H9 (cell line): Measurements from ENCODE around the gene PRSS8. TPM values are rescaled to one million over a fixed set of nuclear protein-coding genes. Genes with fewer than 3 reads are reported as not detected.

Experiments
- DNase-seq: peaks from one replicate; pipeline ENCODE4 v3.0.0-alpha.2; 2017
- H2AFZ ChIP-seq: one replicate; pipeline ENCODE4 v1.6.1; 2013; ENCODE audit warnings: mild to moderate bottlenecking, low read length, control low read depth, moderate library complexity
- H2AK5ac ChIP-seq: 2 replicates; pipeline ENCODE4 v1.6.1; 2013; ENCODE audit warnings: low read length, control low read depth, mixed read lengths; ENCODE audit not compliant: insufficient read length
- H2BK120ac ChIP-seq: one replicate; pipeline ENCODE4 v1.6.1; 2013; ENCODE audit warnings: low read depth, mild to moderate bottlenecking, low read length, control low read depth, inconsistent platforms; ENCODE audit not compliant: poor library complexity, severe bottlenecking
- H2BK12ac ChIP-seq: 2 replicates; pipeline ENCODE4 v1.6.1; 2013; ENCODE audit warnings: low read length, control low read depth, mixed read lengths, low read depth; ENCODE audit not compliant: insufficient read length
- H2BK15ac ChIP-seq: 2 replicates; pipeline ENCODE4 v1.6.1; 2013; ENCODE audit warnings: low read depth, low read length, control low read depth
- H2BK20ac ChIP-seq: one replicate; pipeline ENCODE4 v1.6.1; 2013; ENCODE audit warnings: low read depth, mild to moderate bottlenecking, low read length, control low read depth, inconsistent platforms; ENCODE audit not compliant: poor library complexity, severe bottlenecking
- H2BK5ac ChIP-seq: 2 replicates; pipeline ENCODE4 v1.6.1; 2013; ENCODE audit warnings: low read length, control low read depth, mixed read lengths; ENCODE audit not compliant: insufficient read length
- H3K14ac ChIP-seq: 2 replicates; pipeline ENCODE4 v1.6.1; 2013; ENCODE audit warnings: low read length, control low read depth; ENCODE audit not compliant: insufficient read depth
- H3K18ac ChIP-seq: 2 replicates; pipeline ENCODE4 v1.6.1; 2013; ENCODE audit warnings: low read depth, mild to moderate bottlenecking, mixed read lengths, low read length, control low read depth; ENCODE audit not compliant: insufficient read length
- H3K23ac ChIP-seq: 2 replicates; pipeline ENCODE4 v1.6.1; 2013; ENCODE audit warnings: low read length, control low read depth, mixed read lengths, low read depth; ENCODE audit not compliant: insufficient read length
- H3K23me2 ChIP-seq: 2 replicates; pipeline ENCODE4 v1.6.1; 2013; ENCODE audit warnings: low read depth, mild to moderate bottlenecking, mixed read lengths, low read length, control low read depth; ENCODE audit not compliant: insufficient read length, poor library complexity, severe bottlenecking
- H3K27ac ChIP-seq: 2 replicates; pipeline ENCODE4 v1.5.1; 2013; ENCODE audit warnings: low read length, control low read depth, mixed read lengths, low read depth; ENCODE audit not compliant: insufficient read length
- H3K27me3 ChIP-seq: 2 replicates; pipeline ENCODE4 v1.6.1; 2013; ENCODE audit warnings: low read length, control low read depth, inconsistent platforms; ENCODE audit not compliant: insufficient read depth
- H3K4ac ChIP-seq: 2 replicates; pipeline ENCODE4 v1.6.1; 2013; ENCODE audit warnings: low read depth, mild to moderate bottlenecking, control low read depth, inconsistent platforms, low read length, moderate library complexity
- H3K4me1 ChIP-seq: 2 replicates; pipeline ENCODE4 v1.6.1; 2013; ENCODE audit warnings: low read length, control low read depth, inconsistent platforms; ENCODE audit not compliant: insufficient read depth
- H3K4me2 ChIP-seq: 2 replicates; pipeline ENCODE4 v1.6.1; 2013; ENCODE audit warnings: low read length, control low read depth, mixed read lengths; ENCODE audit not compliant: insufficient read length, insufficient read depth
- H3K56ac ChIP-seq: 2 replicates; pipeline ENCODE4 v1.6.1; 2013; ENCODE audit warnings: low read depth, mild to moderate bottlenecking, mixed read lengths, low read length, control low read depth; ENCODE audit not compliant: insufficient read length
- H3K79me1 ChIP-seq: 2 replicates; pipeline ENCODE4 v1.6.1; 2013; ENCODE audit warnings: low read depth, mild to moderate bottlenecking, moderate library complexity, low read length, control low read depth, inconsistent platforms; ENCODE audit not compliant: insufficient read depth, poor library complexity, severe bottlenecking
- H3K79me2 ChIP-seq: 2 replicates; pipeline ENCODE4 v1.6.1; 2013; ENCODE audit warnings: low read length, control low read depth, inconsistent platforms; ENCODE audit not compliant: insufficient read depth
- H3K9ac ChIP-seq: 2 replicates; pipeline ENCODE4 v1.6.1; 2013; ENCODE audit warnings: low read length, control low read depth, mixed read lengths; ENCODE audit not compliant: insufficient read length; ENCODE audit errors: extremely low read depth
- H3K9me3 ChIP-seq: one replicate; pipeline ENCODE4 v1.6.1; 2013; ENCODE audit warnings: low read depth, low read length, inconsistent platforms; ENCODE audit not compliant: control insufficient read depth
- H3T11ph ChIP-seq: one replicate; pipeline ENCODE4 v1.6.1; 2013; ENCODE audit warnings: mild to moderate bottlenecking, low read length, control low read depth, inconsistent platforms
- H4K20me1 ChIP-seq: one replicate; pipeline ENCODE4 v1.6.1; 2013; ENCODE audit not compliant: control insufficient read depth, insufficient read length, insufficient read depth
- H4K5ac ChIP-seq: 2 replicates; pipeline ENCODE4 v1.6.1; 2013; ENCODE audit warnings: low read depth, mild to moderate bottlenecking, mixed read lengths, low read length, control low read depth; ENCODE audit not compliant: insufficient read length
- H4K8ac ChIP-seq: replicated peaks from 2 replicates; pipeline ENCODE4 v1.6.1; 2013; ENCODE audit warnings: low read length, control low read depth, mixed read lengths, low read depth; ENCODE audit not compliant: insufficient read length
- H4K91ac ChIP-seq: 2 replicates; pipeline ENCODE4 v1.6.1; 2013; ENCODE audit warnings: low read depth, mild to moderate bottlenecking, moderate library complexity, mixed read lengths, low read length, control low read depth; ENCODE audit not compliant: insufficient read length
- H3K27ac Mint-ChIP-seq, 3 experiments: 2 replicates in 2 of 3; 3 replicates in 1 of 3; pipeline ENCODE4 v1.8.0; 2020 to 2021; ENCODE audit warnings: mixed read lengths in 3 of 3, mild to moderate bottlenecking in 1 of 3, moderate library complexity in 1 of 3
- H3K27me3 Mint-ChIP-seq: 2 replicates; pipeline ENCODE4 v1.8.0; 2021; ENCODE audit warnings: low read depth, mild to moderate bottlenecking, moderate library complexity, mixed read lengths
- H3K36me3 Mint-ChIP-seq, 3 experiments: 2 replicates in 2 of 3; 3 replicates in 1 of 3; pipeline ENCODE4 v1.8.0; 2020 to 2021; ENCODE audit warnings: low read depth in 3 of 3, mixed read lengths in 3 of 3; ENCODE audit not compliant: insufficient read depth in 1 of 3
- H3K4me1 Mint-ChIP-seq, 2 experiments: 2 replicates each; pipeline ENCODE4 v1.8.0; 2020; ENCODE audit warnings: mixed read lengths in 2 of 2
- H3K4me3 Mint-ChIP-seq, 2 experiments: 2 replicates in 1 of 2; 3 replicates in 1 of 2; pipeline ENCODE4 v1.8.0; 2020 to 2021; ENCODE audit warnings: mild to moderate bottlenecking in 2 of 2, mixed read lengths in 2 of 2, moderate library complexity in 1 of 2
- H3K9me3 Mint-ChIP-seq, 2 experiments: 2 replicates in 1 of 2; 3 replicates in 1 of 2; pipeline ENCODE4 v1.8.0; 2020; ENCODE audit warnings: mild to moderate bottlenecking in 2 of 2, mixed read lengths in 2 of 2, moderate library complexity in 1 of 2
- CTCF ChIP-seq: fragments of 200-600 bp; sonication (generic); conservative IDR thresholded peaks from 3 replicates; pipeline ENCODE4 v1.8.0; 2021; ENCODE audit warnings: antibody characterized with exemption, mild to moderate bottlenecking
- WGBS: extraction: QIAGEN DNeasy Blood & Tissue Kit; methylation state at CpG from one replicate; pipeline ENCODE4 v1.1.7; 2013; ENCODE audit warnings: missing lambda C conversion rate, low lambda C conversion rate, mixed read lengths; ENCODE audit not compliant: insufficient read length; ENCODE audit errors: extremely low coverage; 5-methylcytosine and 5-hydroxymethylcytosine counted together
- total RNA-seq: library from RNA; stranded (reverse); gene quantifications from 2 replicates; pipeline ENCODE4 v1.2.1, GENCODE V29; 2021

PRSS8 gene
- total RNA-seq, 1 experiment from 2014 or later: 64.0 TPM

GRCh38 chr16:31128711-31129567 lies 6.6 kb downstream of the PRSS8 start:
- H3K27ac Mint-ChIP-seq: peak overlapping the region in 1 of 3 experiments; percentile 53; a peak in 1 of 7 replicates
- H3K9me3 Mint-ChIP-seq: no peaks in the 10 kb centered on the region
- peaks cover 4% of the 10 kb centered on the region for H3K23me2 ChIP-seq
- H3K9me3 ChIP-seq: no peaks in the 10 kb centered on the region
- H3K14ac ChIP-seq: no peak overlapping the region; the same call in 1 of the 2 replicates
- H3K79me2 ChIP-seq: peaks cover 4% of the 10 kb centered on the region; the same call in 1 of the 2 replicates
- H4K8ac ChIP-seq: no peak overlapping the region
- no peak for TF ChIP-seq CTCF
- H3K27me3 ChIP-seq: no peaks in the 10 kb centered on the region
- H2AFZ ChIP-seq: no peak overlapping the region
- no peak overlapping the region for H2BK15ac ChIP-seq
- peaks cover 5% of the 10 kb centered on the region for H3K79me1 ChIP-seq
- H3K27ac ChIP-seq: no peak overlapping the region
- no peak overlapping the region for H2BK12ac ChIP-seq
- no peak overlapping the region for H3K56ac ChIP-seq
- no peak overlapping the region for H2AK5ac ChIP-seq
- WGBS: no CpG with 5 or more reads among the region's 14 CpGs
- H3K4me3 Mint-ChIP-seq: no peak overlapping the region
- H3K23ac ChIP-seq: no peak overlapping the region
- no peak overlapping the region for H3K4ac ChIP-seq
- H3K4me1 ChIP-seq: peaks cover 11% of the 10 kb centered on the region; the same call in 1 of the 2 replicates
- no peak overlapping the region for H3T11ph ChIP-seq
- peaks cover 30 to 33% of the 10 kb centered on the region in 2 experiments for H3K4me1 Mint-ChIP-seq
- no peak overlapping the region for H2BK20ac ChIP-seq
- no peak overlapping the region for H2BK5ac ChIP-seq
- H3K18ac ChIP-seq: no peak overlapping the region
- H4K91ac ChIP-seq: no peak overlapping the region
- no peaks in the 10 kb centered on the region for H3K27me3 Mint-ChIP-seq
- peaks cover 29 to 52% (median 47%) of the 10 kb centered on the region in 3 experiments for H3K36me3 Mint-ChIP-seq
- no peak for DNase-seq
- H4K5ac ChIP-seq: no peak overlapping the region
- H2BK120ac ChIP-seq: no peak overlapping the region
- no peak overlapping the region for H3K4me2 ChIP-seq
- H4K20me1 ChIP-seq: no peaks in the 10 kb centered on the region
- H3K9ac ChIP-seq: no peak overlapping the region
